Measurements from ENCODE around the gene PMP22.
"Not testable (repeated sequence)": the region's sequence is repeated elsewhere in the genome, so short reads cannot be mapped to it uniquely, and the experiment has no call there.

PMP22 gene

GRCh38 chr17:15210247-15210646 lies 54.9 kb downstream of the PMP22 start:
- no peak for DNase-seq (ENCODE audit: low read depth)

- not testable (repeated sequence) for DNase-seq (ENCODE audit: low read depth)
Measured at GRCh38 chr17:15203062-15203461, 62.1 kb downstream of the PMP22 start.

GRCh38 chr17:15200574-15200973 lies 64.6 kb downstream of the PMP22 start:
- DNase-seq (ENCODE audit: low read depth): not testable (repeated sequence)

- DNase-seq (ENCODE audit: low read depth): no peak
Measured at GRCh38 chr17:15197229-15197628, 67.9 kb downstream of the PMP22 start.

GRCh38 chr17:15194859-15195277 lies 70.3 kb downstream of the PMP22 start:
- DNase-seq (ENCODE audit: low read depth): no peak

GRCh38 chr17:15185625-15185991 lies 79.5 kb downstream of the PMP22 start:
- DNase-seq (ENCODE audit: low read depth): no peak

DNA sequence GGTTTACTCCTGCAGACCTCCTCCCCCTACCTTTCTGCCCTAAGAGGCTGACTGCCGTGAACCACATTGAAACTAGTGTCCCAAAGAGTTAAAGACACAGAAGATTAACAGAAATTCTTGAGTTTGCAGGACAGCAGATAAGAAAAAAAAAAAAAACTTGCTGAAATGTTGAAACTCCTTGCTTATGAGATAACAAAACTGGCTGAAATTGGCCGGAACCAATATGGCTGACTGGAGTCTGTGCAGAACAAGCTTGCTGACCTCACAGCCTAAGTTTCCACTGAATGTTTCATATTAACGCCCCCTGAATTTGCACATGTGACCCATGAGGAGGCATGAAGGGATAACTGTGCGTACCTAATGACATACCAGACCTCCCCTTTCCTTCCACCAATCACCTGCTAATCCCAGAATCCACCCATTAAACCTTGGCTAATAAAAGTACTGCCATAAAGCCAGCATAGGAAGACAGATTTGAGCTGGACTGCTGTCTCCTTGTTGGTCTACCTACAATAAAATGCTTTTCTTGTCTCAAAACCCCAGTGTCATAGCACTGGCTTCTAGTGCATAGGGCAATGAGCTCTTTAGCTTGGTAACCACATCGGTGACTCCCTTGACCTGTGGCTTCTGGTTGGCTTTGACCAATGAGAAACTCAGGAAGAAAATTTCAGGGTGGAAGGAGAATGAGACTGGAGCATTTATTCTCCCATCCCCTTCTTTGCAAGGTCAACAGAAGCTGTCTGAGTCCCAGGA lies 80.1 kb downstream of the PMP22 start:
- DNase-seq (ENCODE audit: low read depth): no peak

DNA sequence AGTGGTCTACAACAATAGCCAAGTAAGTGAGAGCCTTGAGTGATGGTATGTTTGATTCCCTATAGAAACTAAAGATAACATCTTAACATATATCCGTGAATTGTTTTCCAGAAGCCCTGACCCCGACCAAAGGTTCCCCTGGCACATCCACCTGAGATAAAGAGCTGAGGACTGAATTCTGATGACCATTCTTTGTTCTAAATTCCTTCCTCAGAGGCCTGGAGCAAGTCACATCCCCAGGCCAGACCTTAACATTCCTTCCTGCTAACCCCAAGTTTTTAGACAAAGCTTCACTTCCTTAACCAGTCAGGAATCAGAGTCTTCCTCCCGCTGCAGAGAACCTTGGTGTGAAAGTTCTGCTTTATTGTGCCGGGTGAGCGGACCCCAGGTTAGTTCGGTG lies 83.3 kb downstream of the PMP22 start:
- no peak for DNase-seq (ENCODE audit: low read depth)

DNA sequence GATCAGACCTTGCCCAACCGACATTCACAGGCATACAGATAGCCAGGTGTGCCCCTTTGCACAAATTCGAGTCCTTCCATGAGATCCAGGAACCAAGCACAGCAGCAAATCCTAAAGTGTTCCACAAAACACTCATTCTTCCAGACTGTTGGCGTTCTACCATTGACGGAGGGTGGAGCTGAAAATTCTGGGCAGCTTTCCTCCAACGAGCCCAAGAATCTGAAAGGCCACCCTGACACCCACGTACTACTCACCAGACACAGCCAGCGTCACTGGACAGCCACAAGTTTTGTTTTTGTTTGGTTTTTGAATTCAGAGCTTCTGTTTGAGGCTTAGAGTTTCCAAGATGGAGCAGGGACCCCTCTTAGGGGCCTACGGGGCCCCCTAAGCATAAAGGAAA lies 83.8 kb downstream of the PMP22 start:
- DNase-seq (ENCODE audit: low read depth): no peak

DNA sequence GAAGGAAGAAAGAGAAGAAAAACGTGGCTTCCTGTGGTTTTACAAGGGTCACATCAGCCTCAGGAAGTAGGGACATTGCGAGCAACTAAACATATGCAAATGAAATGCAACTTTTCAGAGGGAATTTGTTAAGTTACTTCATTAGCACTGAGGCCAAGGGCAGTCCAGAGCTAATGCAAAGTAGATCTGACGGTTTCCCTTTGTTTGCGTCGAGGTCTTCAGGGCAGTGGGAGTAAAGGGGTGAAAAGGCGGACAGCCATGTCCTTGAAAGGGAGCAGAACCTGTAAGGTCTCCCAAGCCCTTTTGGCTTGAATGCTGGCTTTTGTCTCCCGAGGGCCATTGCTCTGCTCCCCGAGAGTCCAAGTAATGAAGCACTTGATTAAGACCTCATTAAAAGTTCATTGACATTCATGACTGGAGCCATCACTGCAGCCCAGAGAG lies 85.0 kb downstream of the PMP22 start:
- no peak for DNase-seq (ENCODE audit: low read depth)
